ENCODE data around the gene CHRDL2. TPM values are rescaled to one million over a fixed set of nuclear protein-coding genes. Genes with fewer than 3 reads are reported as not detected.

Gene CHRDL2
- total RNA-seq, 1 experiment from 2014 or later: 0.37 TPM

DNA sequence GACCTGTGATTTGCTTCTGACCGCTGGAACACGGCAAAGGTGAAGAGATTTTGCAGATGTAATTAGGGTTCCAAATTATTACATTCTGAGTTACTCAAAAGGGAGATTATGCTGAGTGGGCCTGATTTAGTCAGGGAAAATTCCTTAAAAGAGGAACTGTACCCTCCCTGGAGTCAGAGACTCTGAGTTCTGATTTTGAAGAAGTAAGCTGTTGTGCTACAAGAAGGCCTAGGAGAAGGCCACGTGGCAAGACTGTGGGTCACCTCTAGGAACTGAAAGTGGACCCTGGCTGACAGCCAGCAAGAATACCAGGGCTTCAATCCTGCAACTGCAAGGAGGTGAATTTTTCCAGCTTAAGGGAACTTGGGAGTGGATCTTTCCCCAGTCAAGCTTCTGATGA, 45.3 kb downstream of the CHRDL2 start:
- peaks cover 13% of the 10 kb centered on the region for H3K27me3 Mint-ChIP-seq (ENCODE audit: low read depth)
- ATAC-seq (no peak), DNase-seq (ENCODE audit: low spot score) (no peak)
- CTCF ChIA-PET: interaction anchor here (0.9 to 14.0 kb wide), 3 partner anchors 10 to 41 kb away, joined by 3 to 134 read pairs (median 7); no protein-coding TSS in a partner anchor
- H3K36me3 Mint-ChIP-seq: no peaks in the 10 kb centered on the region
- POLR2A ChIA-PET: no interaction called here
- no peak overlapping the region for H3K4me3 Mint-ChIP-seq
- no peak overlapping the region for H3K27ac Mint-ChIP-seq
- no peaks in the 10 kb centered on the region for H3K9me3 Mint-ChIP-seq
- TF ChIP-seq NFYB (CRISPR knock-in tag; conservative IDR thresholded peaks at IDR 0.05; ENCODE audit: low read depth) (no peak), FOXJ3 (CRISPR knock-in tag; IDR thresholded peaks at IDR 0.05; ENCODE audit: borderline replicate concordance) (no peak), ZNF121 (CRISPR knock-in tag; IDR thresholded peaks at IDR 0.05) (no peak), KAT7 (CRISPR knock-in tag; IDR thresholded peaks at IDR 0.05; ENCODE audit: borderline replicate concordance) (no peak), ZNF138 (CRISPR knock-in tag; conservative IDR thresholded peaks at IDR 0.05) (no peak), ATF1 (CRISPR knock-in tag; IDR thresholded peaks at IDR 0.05) (no peak), NFATC4 (CRISPR knock-in tag; IDR thresholded peaks at IDR 0.05) (no peak), ESRRA (CRISPR knock-in tag; IDR thresholded peaks at IDR 0.05; ENCODE audit: borderline replicate concordance) (no peak), TEAD4 (CRISPR knock-in tag; IDR thresholded peaks at IDR 0.05) (no peak), ZNF263 (CRISPR knock-in tag; IDR thresholded peaks at IDR 0.05; ENCODE audit: low read depth) (no peak)
- TF ChIP-seq, protein P1, sequence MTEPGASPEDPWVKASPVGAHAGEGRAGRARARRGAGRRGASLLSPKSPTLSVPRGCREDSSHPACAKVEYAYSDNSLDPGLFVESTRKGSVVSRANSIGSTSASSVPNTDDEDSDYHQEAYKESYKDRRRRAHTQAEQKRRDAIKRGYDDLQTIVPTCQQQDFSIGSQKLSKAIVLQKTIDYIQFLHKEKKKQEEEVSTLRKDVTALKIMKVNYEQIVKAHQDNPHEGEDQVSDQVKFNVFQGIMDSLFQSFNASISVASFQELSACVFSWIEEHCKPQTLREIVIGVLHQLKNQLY (CRISPR knock-in tag; IDR thresholded peaks at IDR 0.05): no peak
- TF ChIP-seq, protein P2, sequence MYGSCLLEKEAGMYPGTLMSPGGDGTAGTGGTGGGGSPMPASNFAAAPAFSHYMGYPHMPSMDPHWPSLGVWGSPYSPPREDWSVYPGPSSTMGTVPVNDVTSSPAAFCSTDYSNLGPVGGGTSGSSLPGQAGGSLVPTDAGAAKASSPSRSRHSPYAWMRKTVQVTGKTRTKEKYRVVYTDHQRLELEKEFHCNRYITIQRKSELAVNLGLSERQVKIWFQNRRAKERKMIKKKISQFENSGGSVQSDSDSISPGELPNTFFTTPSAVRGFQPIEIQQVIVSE (CRISPR knock-in tag; IDR thresholded peaks at IDR 0.05; ENCODE audit: borderline replicate concordance): no peak
- TF ChIP-seq, protein P3, sequence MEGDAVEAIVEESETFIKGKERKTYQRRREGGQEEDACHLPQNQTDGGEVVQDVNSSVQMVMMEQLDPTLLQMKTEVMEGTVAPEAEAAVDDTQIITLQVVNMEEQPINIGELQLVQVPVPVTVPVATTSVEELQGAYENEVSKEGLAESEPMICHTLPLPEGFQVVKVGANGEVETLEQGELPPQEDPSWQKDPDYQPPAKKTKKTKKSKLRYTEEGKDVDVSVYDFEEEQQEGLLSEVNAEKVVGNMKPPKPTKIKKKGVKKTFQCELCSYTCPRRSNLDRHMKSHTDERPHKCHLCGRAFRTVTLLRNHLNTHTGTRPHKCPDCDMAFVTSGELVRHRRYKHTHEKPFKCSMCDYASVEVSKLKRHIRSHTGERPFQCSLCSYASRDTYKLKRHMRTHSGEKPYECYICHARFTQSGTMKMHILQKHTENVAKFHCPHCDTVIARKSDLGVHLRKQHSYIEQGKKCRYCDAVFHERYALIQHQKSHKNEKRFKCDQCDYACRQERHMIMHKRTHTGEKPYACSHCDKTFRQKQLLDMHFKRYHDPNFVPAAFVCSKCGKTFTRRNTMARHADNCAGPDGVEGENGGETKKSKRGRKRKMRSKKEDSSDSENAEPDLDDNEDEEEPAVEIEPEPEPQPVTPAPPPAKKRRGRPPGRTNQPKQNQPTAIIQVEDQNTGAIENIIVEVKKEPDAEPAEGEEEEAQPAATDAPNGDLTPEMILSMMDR (IDR thresholded peaks at IDR 0.05): no peak
- TF ChIP-seq, protein P4, sequence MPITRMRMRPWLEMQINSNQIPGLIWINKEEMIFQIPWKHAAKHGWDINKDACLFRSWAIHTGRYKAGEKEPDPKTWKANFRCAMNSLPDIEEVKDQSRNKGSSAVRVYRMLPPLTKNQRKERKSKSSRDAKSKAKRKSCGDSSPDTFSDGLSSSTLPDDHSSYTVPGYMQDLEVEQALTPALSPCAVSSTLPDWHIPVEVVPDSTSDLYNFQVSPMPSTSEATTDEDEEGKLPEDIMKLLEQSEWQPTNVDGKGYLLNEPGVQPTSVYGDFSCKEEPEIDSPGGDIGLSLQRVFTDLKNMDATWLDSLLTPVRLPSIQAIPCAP (CRISPR knock-in tag; IDR thresholded peaks at IDR 0.05): no peak
- TF ChIP-seq, protein P5, sequence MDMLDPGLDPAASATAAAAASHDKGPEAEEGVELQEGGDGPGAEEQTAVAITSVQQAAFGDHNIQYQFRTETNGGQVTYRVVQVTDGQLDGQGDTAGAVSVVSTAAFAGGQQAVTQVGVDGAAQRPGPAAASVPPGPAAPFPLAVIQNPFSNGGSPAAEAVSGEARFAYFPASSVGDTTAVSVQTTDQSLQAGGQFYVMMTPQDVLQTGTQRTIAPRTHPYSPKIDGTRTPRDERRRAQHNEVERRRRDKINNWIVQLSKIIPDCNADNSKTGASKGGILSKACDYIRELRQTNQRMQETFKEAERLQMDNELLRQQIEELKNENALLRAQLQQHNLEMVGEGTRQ (CRISPR knock-in tag; IDR thresholded peaks at IDR 0.05): no peak
- TF ChIP-seq, protein P6, sequence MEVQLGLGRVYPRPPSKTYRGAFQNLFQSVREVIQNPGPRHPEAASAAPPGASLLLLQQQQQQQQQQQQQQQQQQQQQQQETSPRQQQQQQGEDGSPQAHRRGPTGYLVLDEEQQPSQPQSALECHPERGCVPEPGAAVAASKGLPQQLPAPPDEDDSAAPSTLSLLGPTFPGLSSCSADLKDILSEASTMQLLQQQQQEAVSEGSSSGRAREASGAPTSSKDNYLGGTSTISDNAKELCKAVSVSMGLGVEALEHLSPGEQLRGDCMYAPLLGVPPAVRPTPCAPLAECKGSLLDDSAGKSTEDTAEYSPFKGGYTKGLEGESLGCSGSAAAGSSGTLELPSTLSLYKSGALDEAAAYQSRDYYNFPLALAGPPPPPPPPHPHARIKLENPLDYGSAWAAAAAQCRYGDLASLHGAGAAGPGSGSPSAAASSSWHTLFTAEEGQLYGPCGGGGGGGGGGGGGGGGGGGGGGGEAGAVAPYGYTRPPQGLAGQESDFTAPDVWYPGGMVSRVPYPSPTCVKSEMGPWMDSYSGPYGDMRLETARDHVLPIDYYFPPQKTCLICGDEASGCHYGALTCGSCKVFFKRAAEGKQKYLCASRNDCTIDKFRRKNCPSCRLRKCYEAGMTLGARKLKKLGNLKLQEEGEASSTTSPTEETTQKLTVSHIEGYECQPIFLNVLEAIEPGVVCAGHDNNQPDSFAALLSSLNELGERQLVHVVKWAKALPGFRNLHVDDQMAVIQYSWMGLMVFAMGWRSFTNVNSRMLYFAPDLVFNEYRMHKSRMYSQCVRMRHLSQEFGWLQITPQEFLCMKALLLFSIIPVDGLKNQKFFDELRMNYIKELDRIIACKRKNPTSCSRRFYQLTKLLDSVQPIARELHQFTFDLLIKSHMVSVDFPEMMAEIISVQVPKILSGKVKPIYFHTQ (CRISPR knock-in tag; IDR thresholded peaks at IDR 0.05): no peak
- TF ChIP-seq, protein P7, sequence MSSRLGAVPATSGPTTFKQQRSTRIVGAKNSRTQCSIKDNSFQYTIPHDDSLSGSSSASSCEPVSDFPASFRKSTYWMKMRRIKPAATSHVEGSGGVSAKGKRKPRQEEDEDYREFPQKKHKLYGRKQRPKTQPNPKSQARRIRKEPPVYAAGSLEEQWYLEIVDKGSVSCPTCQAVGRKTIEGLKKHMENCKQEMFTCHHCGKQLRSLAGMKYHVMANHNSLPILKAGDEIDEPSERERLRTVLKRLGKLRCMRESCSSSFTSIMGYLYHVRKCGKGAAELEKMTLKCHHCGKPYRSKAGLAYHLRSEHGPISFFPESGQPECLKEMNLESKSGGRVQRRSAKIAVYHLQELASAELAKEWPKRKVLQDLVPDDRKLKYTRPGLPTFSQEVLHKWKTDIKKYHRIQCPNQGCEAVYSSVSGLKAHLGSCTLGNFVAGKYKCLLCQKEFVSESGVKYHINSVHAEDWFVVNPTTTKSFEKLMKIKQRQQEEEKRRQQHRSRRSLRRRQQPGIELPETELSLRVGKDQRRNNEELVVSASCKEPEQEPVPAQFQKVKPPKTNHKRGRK (CRISPR knock-in tag; IDR thresholded peaks at IDR 0.05; ENCODE audit: borderline replicate concordance): no peak
- peaks cover 7% of the 10 kb centered on the region for H3K4me1 Mint-ChIP-seq

Data from WTC11 (cell line).